GM12891 (cell line): ENCODE data around the gene PIP4K2C.
"Not testable (repeated sequence)": the region's sequence is repeated elsewhere in the genome, so short reads cannot be mapped to it uniquely, and the experiment has no call there.

Experiments
- DNase-seq: peaks from one replicate; pipeline ENCODE4 v3.0.0; 2011; ENCODE audit warnings: low spot score; ENCODE audit not compliant: insufficient read length
- FAIRE-seq: peaks from 2 replicates; lab custom pipeline; 2011; peaks lifted over from hg19 to GRCh38; lab: Jason Lieb, UNC
- PAX5 ChIP-seq: IDR thresholded peaks from 2 replicates; pipeline ENCODE4 v1.6.1; 2011; ENCODE audit warnings: low read length, moderate library complexity, mild to moderate bottlenecking; ENCODE audit not compliant: insufficient read depth, severe bottlenecking
- POLR2A ChIP-seq: IDR thresholded peaks from 2 replicates; pipeline ENCODE4 v1.6.1; 2011; ENCODE audit warnings: low read depth, low read length, control low read depth
- POLR2AphosphoS5 ChIP-seq: IDR thresholded peaks from 2 replicates; pipeline ENCODE4 v1.6.1; 2011; ENCODE audit warnings: low read depth, low read length, control low read depth
- POU2F2 ChIP-seq: IDR thresholded peaks from 2 replicates; pipeline ENCODE4 v1.6.1; 2011; ENCODE audit warnings: low read depth, mild to moderate bottlenecking, control low read depth, low read length, moderate library complexity
- SPI1 ChIP-seq: IDR thresholded peaks from 2 replicates; pipeline ENCODE4 v1.6.1; 2011; ENCODE audit warnings: low read depth, low read length, control low read depth
- TAF1 ChIP-seq: IDR thresholded peaks from 2 replicates; pipeline ENCODE4 v1.6.1; 2011; ENCODE audit warnings: low read depth, low read length, control low read depth

The PIP4K2C gene

DNA sequence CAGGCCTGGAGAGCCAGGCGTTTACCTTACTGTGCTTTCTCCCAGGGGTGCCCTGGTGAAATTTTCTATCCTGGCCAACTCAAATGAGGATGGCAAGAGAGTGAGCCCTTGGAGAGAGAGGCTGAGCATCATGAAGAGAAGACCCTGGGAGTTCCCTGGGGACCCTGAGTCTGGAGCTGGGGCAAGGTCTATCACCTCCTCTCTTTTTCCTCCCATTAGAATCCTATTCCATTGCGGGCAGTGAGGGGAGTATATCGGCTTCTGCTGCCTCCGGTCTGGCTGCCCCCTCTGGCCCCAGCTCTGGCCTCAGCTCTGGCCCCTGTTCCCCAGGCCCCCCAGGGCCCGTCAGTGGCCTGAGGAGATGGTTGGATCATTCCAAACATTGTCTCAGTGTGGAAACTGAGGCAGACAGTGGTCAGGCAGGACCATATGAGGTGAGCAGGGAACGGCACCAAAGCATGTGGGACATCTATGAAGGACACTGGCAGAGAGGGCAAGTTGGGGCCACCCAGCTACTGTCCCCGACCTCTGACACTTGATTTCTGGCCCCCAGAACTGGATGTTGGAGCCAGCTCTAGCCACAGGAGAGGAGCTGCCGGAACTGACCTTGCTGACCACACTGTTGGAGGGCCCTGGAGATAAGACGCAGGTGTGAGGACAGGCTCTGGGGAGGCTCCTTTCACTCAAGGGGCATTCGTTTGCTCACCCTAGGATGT, 21.9 kb downstream of the PIP4K2C start:
- TF ChIP-seq POU2F2 = no peak
- no peak for TF ChIP-seq PAX5
- TF ChIP-seq POLR2A = no peak
- TF ChIP-seq TAF1 = no peak
- no peak for TF ChIP-seq POLR2AphosphoS5
- no peak for TF ChIP-seq SPI1
- no peak for FAIRE-seq
- DNase-seq = no peak

DNA sequence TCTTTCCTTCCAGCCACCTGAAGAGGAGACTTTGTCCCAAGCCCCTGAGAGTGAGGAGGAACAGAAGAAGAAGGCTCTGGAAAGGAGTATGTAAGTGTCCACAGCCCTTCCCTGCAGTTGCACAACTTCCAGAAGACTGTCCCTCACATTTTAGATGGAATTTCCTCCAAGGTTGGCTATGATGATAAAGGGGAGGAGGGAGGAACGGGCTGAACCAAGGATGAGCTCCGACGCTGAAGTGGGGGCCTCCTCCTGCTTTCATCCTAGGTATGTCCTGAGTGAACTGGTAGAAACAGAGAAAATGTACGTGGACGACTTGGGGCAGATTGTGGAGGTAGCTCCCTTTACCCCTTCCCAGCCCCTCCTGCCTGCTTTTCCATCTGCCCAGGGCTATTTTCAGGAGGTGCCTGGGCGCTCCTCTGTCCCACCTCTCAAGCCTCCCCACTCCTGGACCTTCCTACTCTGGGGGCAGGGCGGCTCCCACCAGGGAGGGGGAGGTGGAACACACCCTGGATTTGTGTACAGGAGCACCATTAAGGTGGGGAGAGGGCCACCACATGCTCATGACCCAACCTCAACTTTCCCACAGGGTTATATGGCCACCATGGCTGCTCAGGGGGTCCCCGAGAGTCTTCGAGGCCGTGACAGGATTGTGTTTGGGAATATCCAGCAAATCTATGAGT, 22.6 kb downstream of the PIP4K2C start:
- no peak for DNase-seq
- TF ChIP-seq SPI1 = no peak
- TF ChIP-seq PAX5 = no peak
- no peak for TF ChIP-seq POLR2AphosphoS5
- TF ChIP-seq POLR2A = no peak
- TF ChIP-seq POU2F2 = no peak
- no peak for TF ChIP-seq TAF1
- FAIRE-seq = no peak

DNA sequence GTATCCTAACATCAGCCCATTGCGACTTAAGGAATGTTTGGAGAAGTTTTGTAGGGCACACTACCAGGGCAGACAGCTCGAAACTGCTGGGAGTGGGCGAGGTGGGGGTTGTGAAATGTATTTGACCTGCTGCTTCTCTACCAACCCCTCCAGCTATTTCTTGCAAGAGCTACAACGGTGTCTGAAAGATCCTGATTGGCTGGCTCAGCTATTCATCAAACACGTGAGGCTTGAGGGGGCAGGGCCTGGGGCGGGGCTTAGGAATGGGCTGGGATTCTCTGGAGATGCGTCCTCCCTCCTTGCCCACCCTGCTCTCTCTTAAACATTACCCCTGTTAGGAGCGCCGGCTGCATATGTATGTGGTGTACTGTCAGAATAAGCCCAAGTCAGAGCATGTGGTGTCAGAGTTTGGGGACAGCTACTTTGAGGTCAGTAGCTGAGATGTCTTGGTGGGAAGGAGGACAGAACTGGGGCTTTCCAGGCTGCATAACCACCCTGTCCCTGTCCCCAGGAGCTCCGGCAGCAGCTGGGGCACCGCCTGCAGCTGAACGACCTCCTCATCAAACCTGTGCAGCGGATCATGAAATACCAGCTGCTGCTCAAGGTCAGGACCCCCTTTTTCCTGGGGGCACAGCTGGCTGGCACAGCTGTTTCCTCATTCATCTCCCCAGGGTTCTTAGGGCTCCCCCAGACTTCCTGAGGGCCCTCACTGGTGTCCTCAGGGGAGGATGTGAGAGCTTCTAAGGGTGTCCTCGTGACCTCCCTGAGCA, 23.4 kb downstream of the PIP4K2C start:
- peak; percentile 86 for FAIRE-seq
- DNase-seq = peak; percentile 61
- TF ChIP-seq SPI1 (no peak), POU2F2 (no peak), TAF1 (no peak), PAX5 (no peak), POLR2A (no peak), POLR2AphosphoS5 (no peak)

DNA sequence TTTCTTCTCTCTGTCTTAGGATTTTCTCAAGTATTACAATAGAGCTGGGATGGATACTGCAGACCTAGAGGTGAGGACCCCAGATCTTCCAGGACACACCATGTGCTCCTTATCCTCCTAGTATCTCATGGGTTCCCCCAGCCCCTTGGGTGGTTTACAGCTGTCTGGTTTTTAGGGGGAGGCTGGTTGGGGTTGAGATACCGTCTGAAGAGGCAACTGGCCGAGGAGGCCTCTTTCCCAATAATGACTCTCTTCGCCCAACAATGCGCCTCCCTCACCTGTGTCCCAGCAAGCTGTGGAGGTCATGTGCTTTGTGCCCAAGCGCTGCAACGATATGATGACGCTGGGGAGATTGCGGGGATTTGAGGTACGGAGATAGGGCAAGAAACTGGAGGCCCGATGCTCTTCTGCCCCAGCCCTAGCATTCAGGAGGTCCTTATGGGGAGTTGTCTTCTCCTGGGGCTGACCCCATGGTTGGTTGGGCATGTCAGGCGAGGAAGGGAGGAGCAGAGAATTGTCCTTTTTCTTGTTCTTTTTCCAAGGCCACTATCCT, 24.0 kb downstream of the PIP4K2C start:
- FAIRE-seq (no peak), DNase-seq (no peak)
- TF ChIP-seq TAF1 (no peak), PAX5 (no peak), SPI1 (no peak), POLR2AphosphoS5 (no peak), POLR2A (no peak), POU2F2 (no peak)

DNA sequence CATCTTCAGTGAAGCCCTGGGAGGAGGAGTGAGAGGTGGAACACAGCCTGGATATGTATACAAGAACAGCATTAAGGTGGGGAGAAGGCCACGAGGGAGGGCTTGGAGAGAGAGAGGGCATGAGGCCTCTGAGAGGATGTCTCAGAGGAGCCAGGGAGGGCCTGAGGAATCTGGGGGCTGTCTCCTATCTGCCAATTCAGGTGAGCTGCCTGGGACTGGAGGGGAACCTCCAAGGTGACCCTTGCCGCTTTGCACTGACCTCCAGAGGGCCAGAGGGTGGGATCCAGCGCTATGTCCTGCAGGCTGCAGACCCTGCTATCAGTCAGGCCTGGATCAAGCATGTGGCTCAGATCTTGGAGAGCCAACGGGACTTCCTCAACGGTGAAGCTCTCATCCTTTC, 24.6 kb downstream of the PIP4K2C start:
- DNase-seq = no peak
- no peak for FAIRE-seq
- TF ChIP-seq POLR2AphosphoS5 = no peak
- TF ChIP-seq POU2F2 = no peak
- no peak for TF ChIP-seq POLR2A
- no peak for TF ChIP-seq SPI1
- TF ChIP-seq TAF1 = no peak
- TF ChIP-seq PAX5 = no peak

DNA sequence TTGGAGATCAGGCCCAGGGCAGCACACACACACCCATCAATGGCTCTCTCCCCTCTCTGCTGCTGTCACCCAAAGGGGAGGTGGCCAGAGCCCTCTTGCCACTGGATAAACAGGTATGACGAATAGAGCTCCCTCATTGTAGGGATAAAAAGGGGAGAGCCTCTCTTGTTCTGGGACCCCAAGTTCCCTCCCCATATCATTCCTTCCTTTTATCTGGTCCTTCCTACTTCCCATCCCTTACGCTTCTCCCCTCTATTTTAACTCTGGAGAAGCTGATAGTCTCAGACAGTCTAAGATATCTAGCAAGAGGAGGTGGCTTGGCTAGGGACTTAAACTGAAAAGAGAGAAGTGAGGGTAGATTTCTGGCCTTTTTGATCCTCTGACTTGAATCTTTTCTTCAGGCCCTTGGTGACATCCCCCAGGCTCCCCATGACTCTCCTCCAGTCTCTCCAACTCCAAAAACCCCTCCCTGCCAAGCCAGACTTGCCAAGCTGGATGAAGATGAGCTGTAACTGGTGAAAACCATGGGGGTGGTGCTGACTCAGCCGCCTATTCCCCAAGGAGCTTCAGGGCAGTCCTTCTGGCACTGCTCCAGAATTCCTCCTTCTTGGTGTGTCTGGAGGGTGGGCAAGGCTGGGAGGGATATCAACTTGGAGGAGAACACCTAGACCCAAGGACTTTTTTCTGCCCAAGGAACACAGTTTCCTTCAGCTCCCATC, 25.6 kb downstream of the PIP4K2C start:
- TF ChIP-seq POLR2A (no peak), POLR2AphosphoS5 (no peak), PAX5 (no peak), TAF1 (no peak), POU2F2 (no peak), SPI1 (no peak)
- FAIRE-seq (no peak), DNase-seq (no peak)

DNA sequence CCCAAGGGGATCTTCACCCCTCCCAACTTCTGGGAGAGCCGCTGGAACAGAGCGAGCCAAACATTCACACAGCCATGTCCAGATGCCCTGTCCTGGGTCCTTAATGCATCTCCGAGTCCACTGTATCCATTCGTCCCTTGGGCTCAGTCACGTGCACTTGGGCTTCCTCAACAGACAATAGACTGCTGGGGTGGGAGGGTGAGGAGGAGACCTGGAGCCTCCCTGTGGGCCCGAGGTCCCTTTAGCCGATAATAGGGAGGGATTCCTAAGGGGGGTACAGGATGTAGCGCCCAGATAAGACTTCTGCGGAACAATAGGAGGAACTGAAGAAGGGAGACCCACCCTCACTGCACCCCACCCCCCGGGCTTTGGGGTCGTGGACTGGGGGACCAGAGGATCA, 26.9 kb downstream of the PIP4K2C start:
- TF ChIP-seq POU2F2 (no peak), PAX5 (no peak), TAF1 (no peak)
- DNase-seq = no peak
- no peak for FAIRE-seq

DNA sequence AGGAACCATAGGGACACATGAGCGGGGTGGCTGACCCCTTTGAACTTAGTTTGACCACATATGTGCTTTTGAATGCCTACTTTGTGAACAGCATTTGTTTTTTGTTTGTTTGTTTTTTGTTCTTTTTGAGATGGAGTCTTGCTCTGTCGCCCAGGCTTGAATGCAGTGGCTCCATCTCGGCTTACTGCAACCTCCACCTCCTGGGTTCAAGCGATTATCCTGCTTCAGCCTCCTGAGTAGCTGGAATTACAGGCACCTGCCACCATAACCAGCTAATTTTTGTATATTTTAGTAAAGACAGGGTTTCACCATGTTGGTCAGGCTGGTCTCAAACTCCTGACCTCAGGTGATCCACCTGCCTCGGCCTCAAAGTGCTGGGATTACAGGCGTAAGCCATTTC, 27.4 kb downstream of the PIP4K2C start:
- not testable (repeated sequence) for FAIRE-seq, DNase-seq

DNA sequence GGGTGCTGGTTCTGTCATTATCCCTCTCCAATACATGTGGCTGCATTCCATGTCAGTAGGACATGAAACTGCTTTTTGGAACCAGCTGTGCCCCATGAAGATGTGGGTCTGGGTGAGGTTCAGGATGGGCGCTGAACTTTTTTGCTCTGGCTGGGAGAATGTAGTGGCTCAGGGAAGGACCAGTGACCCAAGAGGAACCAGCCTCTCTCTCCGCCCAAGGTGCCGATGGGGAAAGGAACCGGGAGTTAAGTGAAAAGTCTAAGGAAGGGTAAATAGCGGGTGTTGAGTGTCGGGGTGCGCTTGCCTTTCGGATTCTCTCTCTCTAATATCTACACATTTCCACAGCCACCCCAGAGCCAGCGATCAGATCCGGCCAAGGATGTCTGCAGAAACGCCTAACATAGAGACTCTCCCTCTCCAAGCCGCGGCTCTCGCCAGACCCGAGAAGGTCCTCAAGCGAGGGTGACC, 28.0 kb downstream of the PIP4K2C start:
- DNase-seq (no peak), FAIRE-seq (no peak)
- TF ChIP-seq TAF1 = no peak
- no peak for TF ChIP-seq PAX5
- TF ChIP-seq SPI1 = no peak
- TF ChIP-seq POLR2A = no peak
